HS-27A (cell line): Measurements from ENCODE around the gene TMPRSS13.

Experiments
- DNase-seq: peaks from one replicate; pipeline ENCODE4 v3.0.0-alpha.2; 2012; ENCODE audit warnings: low read depth, missing footprints

TMPRSS13 gene

GRCh38 chr11:117855186-117855845 lies 73.9 kb downstream of the TMPRSS13 start:
- no peak for DNase-seq

- no peak for DNase-seq
Measured at GRCh38 chr11:117852309-117852708, 76.9 kb downstream of the TMPRSS13 start.

- no peak for DNase-seq
Measured at GRCh38 chr11:117851852-117852251, 77.3 kb downstream of the TMPRSS13 start.

- DNase-seq = no peak
Measured at GRCh38 chr11:117851106-117851505, 78.1 kb downstream of the TMPRSS13 start.
